Astrocyte (in vitro differentiated cells and primary cell): Measurements from ENCODE around the gene HSPA4.

Experiments
- CTCF ChIP-seq: IDR thresholded peaks from 2 replicates; pipeline ENCODE4 v1.5.1; 2011; ENCODE audit warnings: low read depth, mild to moderate bottlenecking, inconsistent platforms, low read length, moderate library complexity; ENCODE audit not compliant: insufficient read depth
- EZH2 ChIP-seq: IDR thresholded peaks from 2 replicates; pipeline ENCODE4 v1.6.1; 2012; ENCODE audit warnings: mild to moderate bottlenecking, low read length, inconsistent platforms; ENCODE audit not compliant: insufficient read depth

- TF ChIP-seq CTCF (no peak), EZH2 (no peak)
Observed at GRCh38 chr5:133123297-133123696, 71.5 kb downstream of the HSPA4 start.
